B cell (primary cell): ENCODE results near the gene TRIM62. TPM values are rescaled to one million over a fixed set of nuclear protein-coding genes. Genes with fewer than 3 reads are reported as not detected.

Experiments used
- polyA plus RNA-seq: library from polyadenylated mRNA; depleted of rRNA; stranded (reverse); fragments of >200 nt; gene quantifications from 2 replicates; pipeline ENCODE4 v1.2.3, GENCODE V29; 2012
- total RNA-seq, 2 donors: library from RNA; stranded (reverse); fragments of 120-200 nt in 1 of 2; gene quantifications; 1 replicate in 1 of 2; 2 replicates in 1 of 2; pipeline versions ENCODE4 v1.2.3 to v1.2.4, GENCODE V29; 2013 to 2022

Gene TRIM62
- total and polyA plus RNA-seq, 2 donors (not counting 1 experiment from before 2014, with no cell fraction given): 10.7 to 24.1 TPM

Other genes with a start within 250 kb of the TRIM62 start
- 38.4 and 40.3 TPM in 2 replicates for gene RNF19B, start 217.2 kb downstream of the TRIM62 start, total RNA-seq
- gene RNF19B, start 217.2 kb downstream of the TRIM62 start, polyA plus RNA-seq: 29.9 and 34.9 TPM in 2 replicates
- 104 and 109 TPM in 2 replicates for gene AK2, start 145.2 kb downstream of the TRIM62 start, total RNA-seq
- gene AK2, start 145.2 kb downstream of the TRIM62 start, polyA plus RNA-seq: 57.3 and 66.8 TPM in 2 replicates
- 5.4 and 5.9 TPM in 2 replicates for gene AZIN2, start 100.9 kb downstream of the TRIM62 start, total RNA-seq
- gene AZIN2, start 100.9 kb downstream of the TRIM62 start, polyA plus RNA-seq: 0.33 and 1.1 TPM in 2 replicates
- gene ZNF362, start 74.4 kb upstream of the TRIM62 start, total RNA-seq: 19.0 and 20.4 TPM in 2 replicates
- gene ZNF362, start 74.4 kb upstream of the TRIM62 start, polyA plus RNA-seq: 14.0 and 17.2 TPM in 2 replicates
- gene A3GALT2, start 139.1 kb upstream of the TRIM62 start, total RNA-seq: not detected in 2 replicates
- gene A3GALT2, start 139.1 kb upstream of the TRIM62 start, polyA plus RNA-seq: not detected in 2 replicates
- gene PHC2, start 249.1 kb upstream of the TRIM62 start, total RNA-seq: 22.9 and 23.1 TPM in 2 replicates
- gene PHC2, start 249.1 kb upstream of the TRIM62 start, polyA plus RNA-seq: 23.4 and 24.5 TPM in 2 replicates